Erythroblast (primary cell): Measurements from ENCODE around the gene PSORS1C1.
"Not testable (repeated sequence)": the region's sequence is repeated elsewhere in the genome, so short reads cannot be mapped to it uniquely, and the experiment has no call there.

Source experiments
- GATA1 ChIP-seq: IDR thresholded peaks from 2 replicates; pipeline ENCODE4 v1.6.1; 2011; ENCODE audit warnings: low read depth, mild to moderate bottlenecking, control low read depth, low read length, moderate library complexity
- POLR2A ChIP-seq: IDR thresholded peaks from 2 replicates; pipeline ENCODE4 v1.6.1; 2011; ENCODE audit warnings: mild to moderate bottlenecking, low read length

GRCh38 chr6:31189223-31189622, 74.6 kb downstream of the PSORS1C1 start:
- not testable (repeated sequence) for TF ChIP-seq POLR2A, GATA1
